Measurements from ENCODE around the gene TMPRSS12. TPM values are rescaled to one million over a fixed set of nuclear protein-coding genes. Genes with fewer than 3 reads are reported as not detected.

TMPRSS12 gene
- total RNA-seq, 1 experiment from 2014 or later = not detected

- Histone ChIP-seq H2AFZ (ENCODE audit: low read depth, low read length, poor library complexity, severe bottlenecking) (no peak overlapping the region), H3K27me3 (ENCODE audit: insufficient read depth, low read length) (no peaks in the 10 kb centered on the region), H3K4me1 (ENCODE audit: control insufficient read depth in 1 of 2, insufficient read depth in 2 of 2, low read length in 2 of 2) (peaks cover 18 to 21% of the 10 kb centered on the region in 2 experiments; a peak in 3 of 4 replicates), H3K36me3 (ENCODE audit: control insufficient read depth in 1 of 2, insufficient read depth in 2 of 2, low read length in 2 of 2) (no peaks in the 10 kb centered on the region), H3K9me3 (ENCODE audit: control insufficient read depth in 1 of 2, insufficient read depth in 1 of 2, low read depth in 1 of 2, low read length in 2 of 2) (no peaks in the 10 kb centered on the region), H3K4me3 (replicated peaks in 1 of 2; ENCODE audit: low read depth in 1 of 2, low read length in 2 of 2) (no peak overlapping the region), H3K79me2 (ENCODE audit: insufficient read depth, low read length) (no peaks in the 10 kb centered on the region), H3K4me2 (ENCODE audit: low read length) (no peak overlapping the region), H3K9me2 (ENCODE audit: insufficient read depth) (no peaks in the 10 kb centered on the region), H3K9ac (ENCODE audit: low read length) (no peak overlapping the region), H4K20me1 (ENCODE audit: insufficient read depth) (no peaks in the 10 kb centered on the region), H3K27ac (ENCODE audit: low read depth, low read length) (no peak overlapping the region)
- no TSS peak for BruUV-seq (replicated peaks)
- CTCF ChIA-PET = no interaction called here
- TF ChIP-seq, protein P1, sequence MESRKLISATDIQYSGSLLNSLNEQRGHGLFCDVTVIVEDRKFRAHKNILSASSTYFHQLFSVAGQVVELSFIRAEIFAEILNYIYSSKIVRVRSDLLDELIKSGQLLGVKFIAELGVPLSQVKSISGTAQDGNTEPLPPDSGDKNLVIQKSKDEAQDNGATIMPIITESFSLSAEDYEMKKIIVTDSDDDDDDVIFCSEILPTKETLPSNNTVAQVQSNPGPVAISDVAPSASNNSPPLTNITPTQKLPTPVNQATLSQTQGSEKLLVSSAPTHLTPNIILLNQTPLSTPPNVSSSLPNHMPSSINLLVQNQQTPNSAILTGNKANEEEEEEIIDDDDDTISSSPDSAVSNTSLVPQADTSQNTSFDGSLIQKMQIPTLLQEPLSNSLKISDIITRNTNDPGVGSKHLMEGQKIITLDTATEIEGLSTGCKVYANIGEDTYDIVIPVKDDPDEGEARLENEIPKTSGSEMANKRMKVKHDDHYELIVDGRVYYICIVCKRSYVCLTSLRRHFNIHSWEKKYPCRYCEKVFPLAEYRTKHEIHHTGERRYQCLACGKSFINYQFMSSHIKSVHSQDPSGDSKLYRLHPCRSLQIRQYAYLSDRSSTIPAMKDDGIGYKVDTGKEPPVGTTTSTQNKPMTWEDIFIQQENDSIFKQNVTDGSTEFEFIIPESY (IDR thresholded peaks at IDR 0.05; ENCODE audit: extremely low read depth, insufficient replicate concordance, low read length) = no peak
- TF ChIP-seq FOSL1 (IDR thresholded peaks at IDR 0.05; ENCODE audit: low read depth) = no peak
- no peak for TF ChIP-seq ZFX (IDR thresholded peaks at IDR 0.05)
- POLR2A ChIA-PET = no interaction called here
- ATAC-seq (no peak), DNase-seq (ENCODE audit: low read depth, low spot score) (no peak)
- RAD21 ChIA-PET (ENCODE audit: low non-redundant PET in 1 of 2, low total read pairs in 2 of 2, uncharacterized antibody in 2 of 2, unreplicated experiment in 2 of 2) = no interaction called here
- intact Hi-C loops (cut with micrococcal nuclease) = no loop called here
Measured at GRCh38 chr12:50925920-50926319, 83.2 kb downstream of the TMPRSS12 start.

DNA sequence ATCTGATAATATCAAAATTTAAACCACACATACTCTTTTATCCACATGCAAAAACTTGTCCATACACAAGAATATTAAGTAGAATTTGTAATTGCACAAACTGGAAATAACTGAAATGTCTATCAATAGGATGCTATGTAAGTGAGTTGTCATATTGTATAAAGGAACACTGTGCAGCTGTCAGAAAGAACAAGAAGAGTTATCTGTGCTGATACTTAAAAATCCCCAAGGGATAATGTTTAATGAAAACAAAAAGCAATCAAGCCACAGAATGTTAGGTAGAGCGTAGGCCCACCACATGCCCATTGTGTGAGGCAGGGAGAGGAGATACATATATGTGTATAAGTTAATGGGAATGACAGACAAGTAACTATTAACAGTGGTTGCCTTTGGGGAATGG lies 83.7 kb downstream of the TMPRSS12 start:
- intact Hi-C loops (cut with micrococcal nuclease) = no loop called here
- TF ChIP-seq YY1 (IDR thresholded peaks at IDR 0.05; ENCODE audit: extremely low read depth, insufficient replicate concordance, low read depth, low read length) (no peak), CEBPB (IDR thresholded peaks at IDR 0.05; ENCODE audit: low read depth) (no peak), EZH2 (IDR thresholded peaks at IDR 0.05) (no peak), POLR2A (IDR thresholded peaks at IDR 0.05; ENCODE audit: borderline replicate concordance, extremely low read depth, insufficient read depth, insufficient read length) (no peak), ZNF274 (IDR thresholded peaks at IDR 0.05; ENCODE audit: low read depth, low read length) (no peak), SIN3A (IDR thresholded peaks at IDR 0.05; ENCODE audit: low read depth) (no peak), FOSL1 (IDR thresholded peaks at IDR 0.05; ENCODE audit: low read depth) (no peak), TCF7L2 (IDR thresholded peaks at IDR 0.05; ENCODE audit: borderline replicate concordance, extremely low read depth, insufficient read depth, insufficient read length) (no peak), CTCF (IDR thresholded peaks at IDR 0.05 in 2 of 3, conservative IDR thresholded peaks at IDR 0.05 in 1 of 3; ENCODE audit: borderline replicate concordance in 1 of 3, insufficient read depth in 1 of 3, low read depth in 2 of 3, low read length in 2 of 3) (no peak), POLR2AphosphoS5 (IDR thresholded peaks at IDR 0.05; ENCODE audit: low read depth, low read length) (no peak), RAD21 (IDR thresholded peaks at IDR 0.05; ENCODE audit: low read depth) (no peak), ZFX (IDR thresholded peaks at IDR 0.05) (no peak)
- TF ChIP-seq, protein P1 (IDR thresholded peaks at IDR 0.05; ENCODE audit: extremely low read depth, insufficient replicate concordance, low read length) = no peak
- no peaks in the 10 kb centered on the region for H3K27me3 ChIP-seq (ENCODE audit: insufficient read depth, low read length)
- DNase-seq (ENCODE audit: low read depth, low spot score) (no peak), ATAC-seq (no peak)
- no peaks in the 10 kb centered on the region for H4K20me1 ChIP-seq (ENCODE audit: insufficient read depth)
- no TSS peak for BruUV-seq (replicated peaks)
- no peak overlapping the region for H2AFZ ChIP-seq (ENCODE audit: low read depth, low read length, poor library complexity, severe bottlenecking)
- H3K9me3 ChIP-seq (ENCODE audit: control insufficient read depth in 1 of 2, insufficient read depth in 1 of 2, low read depth in 1 of 2, low read length in 2 of 2) = no peaks in the 10 kb centered on the region
- H3K9me2 ChIP-seq (ENCODE audit: insufficient read depth) = no peaks in the 10 kb centered on the region
- no peaks in the 10 kb centered on the region for H3K36me3 ChIP-seq (ENCODE audit: control insufficient read depth in 1 of 2, insufficient read depth in 2 of 2, low read length in 2 of 2)
- no peak overlapping the region for H3K9ac ChIP-seq (ENCODE audit: low read length)
- ChIA-PET CTCF (no interaction called here), RAD21 (ENCODE audit: low non-redundant PET in 1 of 2, low total read pairs in 2 of 2, uncharacterized antibody in 2 of 2, unreplicated experiment in 2 of 2) (no interaction called here), POLR2A (no interaction called here)
- H3K4me3 ChIP-seq (replicated peaks in 1 of 2; ENCODE audit: low read depth in 1 of 2, low read length in 2 of 2) = no peak overlapping the region
- H3K4me2 ChIP-seq (ENCODE audit: low read length) = no peak overlapping the region
- H3K27ac ChIP-seq (ENCODE audit: low read depth, low read length) = no peak overlapping the region
- peaks cover 18 to 21% of the 10 kb centered on the region in 2 experiments; a peak in 3 of 4 replicates for H3K4me1 ChIP-seq (ENCODE audit: control insufficient read depth in 1 of 2, insufficient read depth in 2 of 2, low read length in 2 of 2)
- no peaks in the 10 kb centered on the region for H3K79me2 ChIP-seq (ENCODE audit: insufficient read depth, low read length)

All from HCT116 (cell line).